Kidney epithelial cell (primary cell): ENCODE measurements around the gene NEDD1. TPM values are rescaled to one million over a fixed set of nuclear protein-coding genes. Genes with fewer than 3 reads are reported as not detected.

Experiments used
- DNase-seq: peaks from one replicate; pipeline ENCODE4 v3.0.0-alpha.2; 2010; ENCODE audit warnings: low read depth
- H3K27me3 ChIP-seq: 2 replicates; pipeline ENCODE4 v1.6.0; 2011; ENCODE audit warnings: low read length; ENCODE audit not compliant: control insufficient read depth, insufficient read depth
- H3K36me3 ChIP-seq: 2 replicates; pipeline ENCODE4 v1.5.1; 2011; ENCODE audit warnings: low read length; ENCODE audit not compliant: control insufficient read depth, insufficient read depth
- H3K4me3 ChIP-seq: 2 replicates; pipeline ENCODE4 v1.5.1; 2011; ENCODE audit warnings: low read depth, mild to moderate bottlenecking, control low read depth, low read length
- total RNA-seq: library from RNA; depleted of rRNA; stranded (reverse); fragments of >200 nt; gene quantifications from 2 replicates; pipeline ENCODE4 v1.2.3, GENCODE V29; 2015
- TF ChIP-seq, protein P1 (sequence below): IDR thresholded peaks from 2 replicates; pipeline ENCODE4 v1.5.1; 2011; ENCODE audit warnings: mild to moderate bottlenecking, moderate library complexity, low read length, control low read depth, inconsistent platforms; ENCODE audit not compliant: insufficient read depth, poor library complexity, severe bottlenecking

The NEDD1 gene
- 25.5 and 47.7 TPM in 2 replicates for total RNA-seq

- Histone ChIP-seq H3K4me3 (peak within 1 kb of the TSS; percentile 96), H3K36me3 (peaks cover 1% of the 10 kb centered on the region), H3K27me3 (no peaks in the 10 kb centered on the region)
- TF ChIP-seq, protein P1, sequence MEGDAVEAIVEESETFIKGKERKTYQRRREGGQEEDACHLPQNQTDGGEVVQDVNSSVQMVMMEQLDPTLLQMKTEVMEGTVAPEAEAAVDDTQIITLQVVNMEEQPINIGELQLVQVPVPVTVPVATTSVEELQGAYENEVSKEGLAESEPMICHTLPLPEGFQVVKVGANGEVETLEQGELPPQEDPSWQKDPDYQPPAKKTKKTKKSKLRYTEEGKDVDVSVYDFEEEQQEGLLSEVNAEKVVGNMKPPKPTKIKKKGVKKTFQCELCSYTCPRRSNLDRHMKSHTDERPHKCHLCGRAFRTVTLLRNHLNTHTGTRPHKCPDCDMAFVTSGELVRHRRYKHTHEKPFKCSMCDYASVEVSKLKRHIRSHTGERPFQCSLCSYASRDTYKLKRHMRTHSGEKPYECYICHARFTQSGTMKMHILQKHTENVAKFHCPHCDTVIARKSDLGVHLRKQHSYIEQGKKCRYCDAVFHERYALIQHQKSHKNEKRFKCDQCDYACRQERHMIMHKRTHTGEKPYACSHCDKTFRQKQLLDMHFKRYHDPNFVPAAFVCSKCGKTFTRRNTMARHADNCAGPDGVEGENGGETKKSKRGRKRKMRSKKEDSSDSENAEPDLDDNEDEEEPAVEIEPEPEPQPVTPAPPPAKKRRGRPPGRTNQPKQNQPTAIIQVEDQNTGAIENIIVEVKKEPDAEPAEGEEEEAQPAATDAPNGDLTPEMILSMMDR = no peak
- DNase-seq = no peak
These were observed at the start of gene NEDD1 for GRCh38 chr12:96906849-96907670. TSS of gene NEDD1 (plus strand) at chr12:96907257. CDS start at chr12:96909760, 2,503 bp downstream.

- DNase-seq = no peak
- H3K4me3 ChIP-seq = no peak overlapping the region
- H3K27me3 ChIP-seq = no peaks in the 10 kb centered on the region
- TF ChIP-seq, protein P1 = no peak
- H3K36me3 ChIP-seq = no peaks in the 10 kb centered on the region
These were observed 48.9 kb upstream of the NEDD1 start for GRCh38 chr12:96858162-96858561.

DNA sequence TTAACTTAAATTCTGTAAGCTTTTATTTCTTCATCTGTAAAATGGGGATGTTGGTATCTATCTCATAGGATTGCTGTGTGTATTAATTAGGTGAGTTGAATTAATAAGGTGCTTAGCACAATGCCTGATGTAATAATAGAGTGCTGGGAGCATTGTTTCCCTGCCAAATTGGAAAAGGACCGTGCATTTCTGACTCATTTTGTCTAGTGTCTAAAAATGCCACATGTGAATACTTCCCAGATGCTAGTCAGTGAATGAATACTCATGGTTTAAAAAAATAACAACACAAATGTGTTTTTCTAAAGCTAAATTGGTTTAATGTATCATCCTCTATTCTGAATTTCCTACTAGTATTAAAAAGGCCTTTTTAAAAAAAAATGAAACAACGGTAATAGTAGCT, 45.4 kb upstream of the NEDD1 start:
- TF ChIP-seq, protein P1 = no peak
- no peak for DNase-seq
- Histone ChIP-seq H3K27me3 (no peaks in the 10 kb centered on the region), H3K36me3 (no peaks in the 10 kb centered on the region), H3K4me3 (no peak overlapping the region)

GRCh38 chr12:96862326-96862725, 44.7 kb upstream of the NEDD1 start:
- H3K36me3 ChIP-seq = no peaks in the 10 kb centered on the region
- TF ChIP-seq, protein P1 = no peak
- H3K27me3 ChIP-seq = no peaks in the 10 kb centered on the region
- no peak for DNase-seq
- no peak overlapping the region for H3K4me3 ChIP-seq

DNA sequence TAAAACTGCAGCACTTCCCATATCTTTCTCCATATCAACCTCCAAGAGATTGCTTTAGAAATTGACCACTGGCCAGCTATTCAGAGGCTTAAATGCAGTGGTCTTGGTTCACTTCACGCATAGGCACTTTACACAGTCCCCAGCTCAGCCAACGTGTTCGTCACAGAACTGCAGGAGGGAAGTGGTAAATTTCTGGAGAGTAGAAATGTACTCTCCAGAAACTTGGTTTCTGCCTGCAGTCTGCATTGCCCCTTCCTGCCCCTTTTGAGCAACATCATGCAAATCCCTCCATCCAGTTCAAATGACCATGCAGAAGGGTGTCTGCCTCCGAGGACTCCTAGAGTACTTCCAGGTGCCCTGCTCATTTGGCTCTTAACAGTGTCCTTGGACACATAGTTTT, 42.7 kb upstream of the NEDD1 start:
- H3K27me3 ChIP-seq = no peaks in the 10 kb centered on the region
- H3K36me3 ChIP-seq = no peaks in the 10 kb centered on the region
- DNase-seq = no peak
- no peak overlapping the region for H3K4me3 ChIP-seq
- TF ChIP-seq, protein P1 = no peak
